HG03432 (cell line): ENCODE results near the gene FHDC1.
"Not testable (repeated sequence)": the region's sequence is repeated elsewhere in the genome, so short reads cannot be mapped to it uniquely, and the experiment has no call there.

Experiments
- ATAC-seq: cut with Tn5 transposase; IDR thresholded peaks from one replicate; pipeline ENCODE4 v1.9.1; 2021; ENCODE audit warnings: mild to moderate bottlenecking, moderate library complexity; ENCODE audit not compliant: unreplicated experiment

FHDC1 gene, protein sequence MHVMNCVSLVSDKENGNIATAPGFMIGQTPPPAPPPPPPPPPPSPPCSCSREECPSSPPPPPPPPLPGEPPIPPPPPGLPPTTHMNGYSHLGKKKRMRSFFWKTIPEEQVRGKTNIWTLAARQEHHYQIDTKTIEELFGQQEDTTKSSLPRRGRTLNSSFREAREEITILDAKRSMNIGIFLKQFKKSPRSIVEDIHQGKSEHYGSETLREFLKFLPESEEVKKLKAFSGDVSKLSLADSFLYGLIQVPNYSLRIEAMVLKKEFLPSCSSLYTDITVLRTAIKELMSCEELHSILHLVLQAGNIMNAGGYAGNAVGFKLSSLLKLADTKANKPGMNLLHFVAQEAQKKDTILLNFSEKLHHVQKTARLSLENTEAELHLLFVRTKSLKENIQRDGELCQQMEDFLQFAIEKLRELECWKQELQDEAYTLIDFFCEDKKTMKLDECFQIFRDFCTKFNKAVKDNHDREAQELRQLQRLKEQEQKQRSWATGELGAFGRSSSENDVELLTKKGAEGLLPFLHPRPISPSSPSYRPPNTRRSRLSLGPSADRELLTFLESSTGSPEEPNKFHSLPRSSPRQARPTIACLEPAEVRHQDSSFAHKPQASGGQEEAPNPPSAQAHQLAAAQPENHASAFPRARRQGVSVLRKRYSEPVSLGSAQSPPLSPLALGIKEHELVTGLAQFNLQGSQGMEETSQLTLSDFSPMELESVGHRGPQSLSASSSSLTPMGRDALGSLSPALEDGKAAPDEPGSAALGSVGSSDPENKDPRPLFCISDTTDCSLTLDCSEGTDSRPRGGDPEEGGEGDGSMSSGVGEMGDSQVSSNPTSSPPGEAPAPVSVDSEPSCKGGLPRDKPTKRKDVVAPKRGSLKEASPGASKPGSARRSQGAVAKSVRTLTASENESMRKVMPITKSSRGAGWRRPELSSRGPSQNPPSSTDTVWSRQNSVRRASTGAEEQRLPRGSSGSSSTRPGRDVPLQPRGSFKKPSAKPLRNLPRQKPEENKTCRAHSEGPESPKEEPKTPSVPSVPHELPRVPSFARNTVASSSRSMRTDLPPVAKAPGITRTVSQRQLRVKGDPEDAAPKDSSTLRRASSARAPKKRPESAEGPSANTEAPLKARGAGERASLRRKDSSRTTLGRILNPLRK

DNA sequence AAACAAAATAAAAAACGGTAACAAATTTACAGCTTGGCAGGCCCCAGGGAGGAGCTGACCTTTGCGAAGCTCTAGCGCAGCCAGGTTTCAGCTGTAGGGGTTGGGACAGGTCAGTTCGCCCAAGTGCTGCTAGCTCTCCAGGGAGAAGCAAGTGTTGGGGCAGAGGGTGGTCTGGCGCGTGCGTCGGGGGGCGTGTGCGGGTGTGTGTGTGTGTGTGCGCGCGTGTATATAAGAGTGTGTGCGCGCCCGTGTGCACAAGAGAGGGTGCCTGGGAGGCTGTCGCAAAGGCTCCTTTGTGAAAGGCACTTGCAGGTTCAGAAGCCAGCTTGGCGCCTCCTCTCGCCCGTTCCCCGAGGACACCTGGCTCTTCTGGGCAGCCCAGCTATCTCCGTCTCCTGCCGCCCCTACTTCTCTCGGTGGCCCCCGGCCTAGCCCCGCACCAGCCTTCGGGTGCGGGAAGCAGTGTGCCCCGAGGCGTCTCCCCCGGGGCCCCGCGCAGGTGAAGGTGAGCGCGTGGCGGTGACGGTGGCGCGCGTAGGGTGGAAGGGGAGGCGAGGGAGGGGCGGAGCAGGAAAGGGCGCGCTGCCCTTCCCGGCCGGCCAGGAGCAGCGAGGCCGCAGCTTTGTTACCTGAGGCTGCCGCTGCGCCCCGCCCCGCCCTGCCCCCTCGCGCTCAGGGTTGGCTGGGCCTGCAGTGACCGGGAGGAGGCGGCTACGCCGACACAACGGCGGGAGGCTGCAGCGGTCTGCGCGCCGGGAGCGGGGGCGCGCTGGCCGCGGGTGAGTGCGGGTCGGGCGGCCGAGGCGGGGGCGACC lies at the start of gene FHDC1:
Gene FHDC1, plus strand, starts transcription at position 693 of the 815 bp plus-strand sequence. CDS start 6,735 bp downstream, outside the sequence.
- peak; percentile 39 for ATAC-seq

DNA sequence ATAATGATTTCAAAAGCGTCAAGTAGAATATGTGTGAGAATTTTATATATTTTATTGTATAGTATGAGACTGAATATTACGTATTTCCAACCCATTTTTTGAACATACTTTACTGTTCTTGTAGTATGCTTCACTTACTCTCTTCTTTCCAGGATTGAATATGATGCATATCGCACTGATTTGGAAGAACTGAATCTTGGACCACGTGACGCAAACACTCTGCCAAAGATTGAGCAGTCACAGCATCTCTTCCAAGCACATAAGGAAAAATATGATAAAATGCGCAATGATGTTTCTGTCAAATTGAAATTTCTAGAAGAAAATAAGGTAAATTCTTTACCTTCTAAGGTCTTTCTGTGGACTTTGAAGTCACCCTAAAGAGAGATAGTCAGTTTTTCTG lies 48.1 kb upstream of the FHDC1 start:
- no peak for ATAC-seq

DNA sequence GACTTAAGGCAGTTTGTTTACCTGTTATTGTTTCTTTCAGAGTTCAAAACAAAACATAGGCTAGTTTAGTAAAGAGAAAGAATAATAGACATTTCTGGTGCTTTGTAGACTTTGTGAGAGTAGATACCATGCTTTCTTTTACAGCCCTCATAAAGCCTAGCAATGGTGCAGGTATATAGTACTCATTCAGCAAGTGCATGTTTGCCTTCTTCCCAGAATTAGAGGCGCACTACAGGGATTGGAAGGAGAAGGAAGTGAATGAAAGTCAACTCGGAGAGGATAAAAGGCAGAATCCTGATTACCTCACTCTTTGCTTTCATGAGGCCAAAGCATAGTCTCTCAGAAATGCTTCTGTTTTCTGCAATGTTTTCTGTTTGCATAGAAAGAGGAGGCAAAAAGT lies 43.1 kb upstream of the FHDC1 start:
- ATAC-seq: no peak

DNA sequence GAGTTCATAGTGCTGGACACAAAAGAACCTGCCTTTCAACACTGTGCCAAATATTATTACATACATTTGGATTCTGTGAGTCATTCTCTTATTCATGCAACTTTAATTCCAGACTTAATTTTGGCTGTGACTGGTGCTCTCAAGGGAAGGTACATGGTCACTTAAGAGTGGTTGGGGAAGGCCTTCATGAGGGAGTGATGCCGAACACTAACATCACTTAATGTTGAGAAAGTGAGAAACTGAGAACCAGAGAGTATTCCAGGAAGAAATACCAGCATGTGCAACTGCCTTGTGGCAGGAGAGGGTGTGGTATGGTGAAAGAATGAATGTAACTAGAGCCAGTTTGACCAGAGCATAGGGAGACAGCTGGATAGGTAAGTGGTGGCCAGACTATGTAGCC lies 41.5 kb upstream of the FHDC1 start:
- ATAC-seq: no peak

DNA sequence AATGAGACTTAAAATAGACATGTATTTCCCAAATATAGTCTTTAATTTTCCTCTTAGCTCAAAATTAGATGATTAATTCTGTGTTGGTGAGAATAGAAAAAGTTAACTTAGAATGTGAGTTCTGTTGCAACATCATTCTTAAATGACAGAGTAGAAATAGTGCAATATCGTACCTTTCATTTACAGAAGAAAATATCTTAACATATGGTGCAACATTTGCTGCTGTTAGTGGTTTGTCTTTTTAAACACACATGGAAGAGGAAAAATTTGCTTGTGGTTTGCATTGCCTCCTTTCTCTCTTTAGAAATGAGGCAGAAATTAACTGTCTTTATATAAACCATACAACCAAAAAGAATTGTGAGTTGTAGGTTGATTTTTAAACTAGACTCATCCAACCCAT lies 39.3 kb upstream of the FHDC1 start:
- no peak for ATAC-seq

DNA sequence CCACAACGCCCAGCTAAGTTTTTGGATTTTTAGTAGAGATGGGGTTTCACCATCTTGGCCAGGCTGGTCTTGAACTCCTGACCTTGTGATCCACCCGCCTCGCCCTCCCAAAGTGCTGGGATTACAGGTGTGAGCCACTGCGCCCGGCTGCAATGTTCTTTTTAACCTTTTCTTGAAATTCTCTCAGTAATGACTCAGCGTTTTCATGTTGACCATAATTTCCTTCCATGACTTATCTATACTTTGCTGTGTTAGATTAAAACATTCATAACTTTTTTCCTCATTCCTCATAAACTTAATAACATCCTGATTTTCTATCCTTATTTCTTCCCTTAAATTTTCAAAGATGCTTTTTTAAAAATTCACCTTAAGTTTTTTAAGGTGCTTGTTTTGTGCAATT lies 38.0 kb upstream of the FHDC1 start:
- not testable (repeated sequence) for ATAC-seq

DNA sequence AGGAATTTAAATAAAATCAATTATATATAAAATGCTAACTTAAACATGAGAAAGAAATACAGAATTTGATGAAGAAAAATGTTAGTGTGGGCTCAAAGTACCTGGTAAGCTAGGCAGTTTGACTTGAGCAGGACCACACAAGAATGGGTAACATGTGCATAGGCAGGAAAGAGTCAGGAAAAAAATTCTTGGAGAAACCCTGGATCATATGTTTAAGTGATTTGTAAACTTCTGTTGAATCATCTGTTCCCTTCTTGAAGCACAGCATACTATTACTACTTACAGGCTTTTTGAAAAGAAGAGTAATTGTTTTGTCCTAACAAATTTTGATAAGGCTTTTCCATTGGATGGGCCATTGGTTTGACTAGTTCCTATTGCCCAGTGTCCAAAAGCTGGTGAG lies 37.5 kb upstream of the FHDC1 start:
- ATAC-seq: no peak

DNA sequence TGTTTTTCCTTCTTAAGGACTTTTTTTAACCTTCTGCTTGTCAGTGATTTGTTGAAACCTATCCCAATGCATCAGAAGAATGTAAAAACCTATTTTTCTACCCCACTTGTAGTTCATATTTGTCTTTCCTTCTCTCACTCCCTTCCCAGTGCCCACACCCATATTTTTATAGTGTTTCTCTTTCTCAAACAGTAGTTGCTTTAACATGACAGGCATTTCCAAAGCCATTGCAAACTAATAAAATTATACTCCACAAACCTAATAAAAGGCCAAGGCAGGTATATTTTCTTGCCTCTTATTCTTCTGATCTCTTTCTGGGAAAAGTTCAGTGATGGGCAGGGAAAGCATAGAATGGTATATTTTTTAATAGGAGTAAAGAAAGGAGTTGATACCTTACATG lies 35.7 kb upstream of the FHDC1 start:
- ATAC-seq: no peak

DNA sequence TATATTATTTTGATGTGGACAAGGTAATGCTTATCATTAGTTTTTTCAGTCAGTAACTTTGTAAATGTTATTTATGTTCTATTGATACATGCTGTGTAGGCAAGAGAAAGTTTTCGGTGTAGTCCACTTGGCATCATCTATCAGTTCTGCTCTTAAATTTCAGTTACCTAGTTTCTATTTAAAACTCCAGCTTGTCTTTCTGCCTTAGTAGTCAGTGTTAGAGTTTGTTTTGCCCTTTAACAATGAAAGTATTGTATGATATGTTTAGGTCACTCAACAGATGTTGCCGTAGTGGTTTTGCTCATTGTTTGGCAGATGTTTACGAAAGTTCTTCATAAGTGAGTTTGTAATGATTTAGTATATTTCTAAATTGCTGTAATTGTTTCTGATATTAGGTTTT lies 34.9 kb upstream of the FHDC1 start:
- no peak for ATAC-seq

DNA sequence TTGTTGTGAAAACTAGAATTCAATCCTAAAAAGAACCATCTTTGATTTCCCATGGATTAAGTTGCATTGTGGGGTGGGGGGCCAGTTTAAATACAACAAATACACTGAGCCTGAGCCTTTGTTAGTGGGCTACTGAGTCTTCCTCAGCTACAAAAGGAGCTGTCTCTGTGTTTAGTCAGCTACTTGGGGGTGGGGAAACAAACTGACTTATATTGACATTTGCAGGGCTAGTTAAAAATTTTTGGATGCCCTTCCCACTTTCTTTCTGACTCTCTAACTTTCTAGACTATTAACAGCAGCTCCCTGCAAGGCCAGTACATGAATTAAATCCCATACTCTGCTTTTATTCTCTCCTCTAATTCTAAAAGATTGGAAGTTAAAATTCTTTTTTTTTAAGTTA lies 32.5 kb upstream of the FHDC1 start:
- no peak for ATAC-seq

DNA sequence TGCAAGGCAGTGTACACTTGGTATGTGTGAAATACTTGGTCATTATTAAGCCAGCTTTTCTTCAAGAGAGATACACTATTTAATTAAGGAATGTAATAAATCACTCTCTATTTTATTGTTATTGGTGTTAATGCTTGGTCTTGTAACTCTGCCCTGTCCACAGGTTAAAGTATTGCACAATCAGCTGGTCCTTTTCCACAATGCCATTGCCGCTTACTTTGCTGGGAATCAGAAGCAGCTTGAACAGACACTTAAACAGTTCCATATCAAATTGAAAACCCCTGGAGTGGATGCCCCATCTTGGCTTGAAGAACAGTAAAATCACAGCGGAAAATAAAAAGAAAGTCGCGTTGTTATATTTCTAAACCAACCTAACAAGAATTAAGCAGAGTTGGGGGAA lies 26.2 kb upstream of the FHDC1 start:
- ATAC-seq: no peak

DNA sequence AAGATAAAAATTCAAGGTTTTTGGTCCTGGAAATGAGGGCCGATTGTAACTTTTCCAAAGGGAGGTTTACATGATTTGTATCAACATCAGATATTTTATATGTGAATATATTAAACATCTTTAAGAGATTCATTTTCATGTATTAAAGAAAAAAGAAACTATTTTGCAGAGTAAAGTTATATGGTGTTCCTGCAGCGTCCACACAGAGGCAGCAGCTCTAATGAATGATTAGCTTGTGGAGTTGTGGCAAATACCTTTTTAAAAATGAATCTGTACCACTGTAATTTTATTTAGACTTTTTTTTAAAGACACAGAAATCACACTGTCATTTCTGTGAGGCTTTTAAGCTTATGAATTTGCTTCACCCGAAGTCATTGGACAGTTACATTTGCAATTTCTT lies 25.6 kb upstream of the FHDC1 start:
- no peak for ATAC-seq

DNA sequence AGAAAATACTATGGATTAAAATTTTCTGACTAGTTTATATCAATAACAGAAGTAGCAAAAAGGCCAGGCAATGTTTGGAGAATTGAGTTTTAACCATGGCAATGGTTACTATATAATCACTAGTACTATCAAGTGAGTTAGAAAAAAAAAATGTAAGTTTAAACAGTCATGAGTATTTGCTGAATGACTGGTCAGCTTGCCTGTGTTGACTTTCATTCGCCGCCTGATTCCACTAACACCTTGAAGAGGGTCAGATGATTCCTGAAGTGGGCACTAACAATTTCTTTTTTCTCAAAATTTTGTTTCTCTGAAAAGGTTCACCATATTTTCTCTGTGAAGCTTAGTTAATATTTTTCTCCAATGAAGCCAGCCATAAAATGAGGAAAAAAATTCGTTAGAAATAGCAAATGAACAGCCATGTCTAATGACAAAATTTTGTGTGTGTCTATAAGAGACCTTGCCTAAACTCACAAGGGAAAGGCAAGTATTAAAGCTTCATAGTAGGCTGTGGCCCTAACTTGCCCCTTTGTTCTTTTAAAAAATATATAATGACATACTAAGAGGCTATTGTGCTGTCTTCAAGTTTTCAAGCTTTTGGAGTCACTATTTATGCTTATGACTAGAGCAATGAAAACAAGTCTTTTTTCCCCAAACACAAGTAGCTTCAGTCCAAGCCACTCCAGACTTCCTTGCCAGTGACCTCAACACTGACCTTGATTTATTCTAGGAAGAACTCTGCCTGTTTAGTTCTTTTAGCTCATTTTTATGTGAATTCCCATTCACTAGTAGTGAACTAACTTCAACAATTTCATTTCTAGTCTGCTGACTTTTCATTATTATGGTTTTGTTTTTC lies 18.4 kb upstream of the FHDC1 start:
- no peak for ATAC-seq

DNA sequence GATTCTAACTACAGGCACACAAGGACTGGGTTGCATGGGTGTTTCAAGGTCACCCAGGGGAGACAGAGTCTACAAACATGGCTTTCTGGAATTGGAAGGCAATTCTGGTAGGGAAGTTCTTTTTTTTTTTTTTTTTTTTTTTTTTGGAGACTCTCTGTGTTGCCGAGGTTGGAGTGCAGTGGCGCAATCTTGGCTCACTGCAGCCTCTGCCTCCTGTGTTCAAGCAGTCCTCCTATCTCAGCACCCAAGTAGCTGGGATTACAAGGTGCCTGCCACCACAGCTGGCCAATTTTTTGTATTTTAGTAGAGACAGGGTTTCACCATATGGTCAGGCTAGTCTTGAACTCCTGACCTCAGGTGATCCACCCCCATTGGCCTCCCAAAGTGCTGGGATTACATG lies 16.3 kb upstream of the FHDC1 start:
- ATAC-seq: no peak

DNA sequence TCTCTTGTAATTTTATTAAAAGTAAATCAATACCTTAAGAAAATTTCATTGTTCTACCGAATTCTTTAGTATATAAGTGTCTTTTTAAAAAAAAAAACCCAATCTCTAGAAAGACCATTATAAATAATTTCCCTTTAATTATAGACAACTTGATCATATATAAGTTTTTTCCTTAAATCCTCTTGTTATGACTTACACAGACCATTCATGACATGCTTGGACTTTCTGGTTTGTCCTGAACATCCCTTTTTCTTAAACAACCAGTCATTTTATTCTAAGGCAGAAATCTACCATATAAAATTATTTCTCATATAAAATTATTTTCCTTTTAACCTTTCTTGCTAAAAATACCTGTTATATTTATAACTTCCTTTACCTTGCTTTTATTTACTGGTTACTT lies 15.4 kb upstream of the FHDC1 start:
- ATAC-seq: no peak

DNA sequence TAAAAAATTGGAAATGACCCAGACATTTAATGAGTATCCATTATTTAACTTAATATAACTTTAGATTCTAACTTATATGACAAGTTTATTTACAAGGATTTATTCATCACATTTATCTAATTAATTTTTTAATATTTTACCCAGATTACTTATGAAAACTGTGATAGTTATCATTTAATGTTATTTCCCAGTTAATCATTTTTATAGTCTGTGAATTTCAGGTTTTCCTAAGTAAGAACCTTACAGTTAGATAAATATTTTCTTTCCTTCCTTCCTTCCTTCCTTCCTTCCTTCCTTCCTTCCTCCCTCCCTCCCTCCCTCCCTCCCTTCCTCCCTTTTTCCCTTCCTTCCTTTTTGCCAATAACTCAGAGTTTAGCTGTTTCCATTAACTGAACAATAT lies 14.8 kb upstream of the FHDC1 start:
- ATAC-seq: no peak

DNA sequence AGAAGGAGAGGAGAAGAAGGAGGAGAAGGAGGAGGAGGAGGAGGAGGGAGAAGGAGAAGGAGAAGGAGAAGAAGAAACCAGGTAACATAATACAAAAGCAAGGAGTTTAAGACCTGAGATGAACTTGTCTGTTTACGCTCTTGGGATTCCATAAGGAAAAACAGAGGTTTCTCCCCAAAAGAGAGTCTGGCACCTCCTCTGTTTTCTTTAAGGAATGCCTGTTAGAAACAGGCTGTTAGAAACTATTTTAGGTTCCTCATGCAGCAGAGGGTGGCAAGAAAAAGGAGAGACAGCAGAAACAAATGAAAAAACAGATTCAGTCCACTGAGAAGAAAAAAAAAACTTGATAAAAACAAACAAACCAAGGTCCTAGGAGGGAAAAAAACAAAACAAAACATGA lies 10.3 kb upstream of the FHDC1 start:
- no peak for ATAC-seq

DNA sequence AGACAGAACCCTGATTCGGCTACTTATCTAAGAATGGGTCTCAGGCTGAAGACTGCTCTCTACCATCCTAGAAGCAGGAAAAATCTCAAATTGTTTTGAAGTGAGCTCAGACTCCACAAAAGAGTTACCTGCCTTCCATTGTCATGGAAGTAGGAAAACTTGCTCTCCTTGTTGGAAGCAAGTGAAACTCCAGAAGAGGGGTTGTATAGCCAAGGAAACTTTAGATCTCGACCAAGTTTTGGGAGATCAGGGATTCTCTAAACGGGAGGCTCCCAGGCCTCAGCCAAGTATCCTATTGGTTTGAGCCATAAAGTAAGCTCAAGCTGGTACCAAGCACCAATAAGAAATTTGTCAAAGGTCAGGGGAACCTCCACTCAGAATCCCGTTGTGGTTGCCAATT lies 9.2 kb upstream of the FHDC1 start:
- no peak for ATAC-seq

DNA sequence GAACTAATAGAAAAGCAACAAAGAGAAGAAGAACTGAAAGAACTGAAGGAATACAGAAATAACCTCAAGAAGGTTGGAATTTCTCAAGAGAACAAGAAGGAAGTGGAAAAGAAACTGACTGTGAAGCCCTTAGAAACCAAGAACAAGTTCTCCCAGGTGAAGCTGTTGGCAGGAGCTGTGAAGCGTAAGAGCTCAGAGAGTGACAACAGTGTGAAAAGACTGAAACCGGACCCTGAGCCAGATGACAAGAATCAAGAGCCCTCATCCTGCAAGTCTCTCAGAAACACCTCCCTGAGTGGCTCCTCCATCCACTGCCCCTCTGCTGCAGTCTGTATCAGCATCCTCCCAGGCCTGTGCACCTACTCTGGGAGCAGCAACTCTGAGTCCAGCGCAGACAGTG lies 8.4 kb upstream of the FHDC1 start:
- ATAC-seq: peak; percentile 58

DNA sequence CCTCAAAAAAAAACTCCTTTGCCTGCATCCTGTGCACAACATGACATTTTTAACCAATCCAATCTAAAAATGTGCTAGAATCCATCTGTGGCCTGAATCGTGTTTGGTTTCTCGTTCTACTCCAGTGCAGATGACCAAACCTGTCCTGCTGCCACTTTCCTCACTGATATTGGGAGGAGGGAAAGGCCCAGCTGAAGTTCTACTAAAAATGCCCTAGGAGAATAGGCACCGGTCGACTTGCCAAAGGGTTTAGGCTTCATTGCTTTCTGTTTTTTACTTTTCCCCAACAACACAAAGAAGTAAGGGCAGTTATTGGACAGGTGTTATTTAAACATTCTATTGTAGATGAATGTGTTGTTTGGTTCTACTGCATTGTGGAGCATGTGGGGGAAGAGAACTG lies 7.8 kb upstream of the FHDC1 start:
- ATAC-seq: no peak
